Lung (tissue), 12 donors: ENCODE data around the gene SLC2A11. TPM values are rescaled to one million over a fixed set of nuclear protein-coding genes. Genes with fewer than 3 reads are reported as not detected.

Experiments
- ATAC-seq: fragments of 200-7000 bp; cut with Tn5 transposase; one replicate; pipeline ENCODE4 v1.9.1; 2020; ENCODE audit warnings: moderate number of reproducible peaks; ENCODE audit not compliant: insufficient read depth, low FRiP score
- DNase-seq, 3 donors: peaks; one replicate each; pipeline ENCODE4 v3.0.0-alpha.2; 2013 to 2017
- H3K27ac ChIP-seq, 2 donors: one replicate each; pipeline ENCODE4 v1.5.1; 2013; ENCODE audit warnings: mild to moderate bottlenecking in 2 of 2, moderate library complexity in 2 of 2, control low read depth in 1 of 2, inconsistent platforms in 1 of 2, low read depth in 1 of 2, low read length in 1 of 2
- H3K27me3 ChIP-seq, 3 donors: one replicate each; pipeline ENCODE4 v1.5.1; 2013; ENCODE audit warnings: low read length in 2 of 3; ENCODE audit not compliant: control insufficient read depth in 3 of 3, insufficient read depth in 3 of 3
- H3K36me3 ChIP-seq, 4 donors: one replicate each; pipeline ENCODE4 v1.5.1; 2013; ENCODE audit warnings: low read length in 4 of 4, mild to moderate bottlenecking in 1 of 4, moderate library complexity in 1 of 4; ENCODE audit not compliant: control insufficient read depth in 4 of 4, insufficient read depth in 4 of 4
- H3K4me1 ChIP-seq, 5 donors: one replicate each; pipeline ENCODE4 v1.5.1; 2013; ENCODE audit warnings: low read length in 5 of 5, mild to moderate bottlenecking in 2 of 5, moderate library complexity in 1 of 5; ENCODE audit not compliant: control insufficient read depth in 5 of 5, insufficient read depth in 5 of 5
- H3K4me3 ChIP-seq: one replicate; pipeline ENCODE4 v1.5.1; 2013; ENCODE audit warnings: mild to moderate bottlenecking, control low read depth, moderate library complexity
- H3K9ac ChIP-seq, 2 donors: one replicate each; pipeline ENCODE4 v1.5.1; 2013; ENCODE audit warnings: low read length in 2 of 2, control low read depth in 1 of 2; ENCODE audit not compliant: insufficient read depth in 1 of 2
- H3K9me3 ChIP-seq, 4 donors: one replicate each; pipeline ENCODE4 v1.5.1; 2013; ENCODE audit warnings: low read length in 3 of 4, mild to moderate bottlenecking in 1 of 4, moderate library complexity in 1 of 4; ENCODE audit not compliant: control insufficient read depth in 4 of 4, insufficient read depth in 3 of 4
- CTCF ChIP-seq: IDR thresholded peaks from 2 replicates; pipeline ENCODE4 v1.5.1; 2012; ENCODE audit warnings: mild to moderate bottlenecking; ENCODE audit errors: control extremely low read depth, extremely low read depth
- WGBS, 2 donors: extraction: QIAGEN DNeasy Blood & Tissue Kit; methylation state at CpG; one replicate each; pipeline ENCODE4 v1.1.7; 2013; 5-methylcytosine and 5-hydroxymethylcytosine counted together
- polyA plus RNA-seq, 2 donors: library from polyadenylated mRNA; stranded (reverse); fragments of 200-250 nt; gene quantifications; one replicate each; pipeline ENCODE4 v1.2.1, GENCODE V29; 2013
- total RNA-seq, 2 donors: library from RNA; depleted of rRNA in 1 of 2; stranded (reverse); fragments of >200 nt in 1 of 2; gene quantifications; one replicate each; pipeline ENCODE4 v1.2.1, GENCODE V29; 2014 to 2021
- donor health status: control.
- donor health status: control.
- donor health status: Bipolar disorder and iron deficiency.
- donor health status: healthy.
- donor health status: DM: yes; HTN: yes; CAD: no.

Gene SLC2A11
- total and polyA plus RNA-seq, 4 donors, result 3.9 to 14.1 (median 10.3) TPM

GRCh38 chr22:23910496-23911190 lies 53.0 kb downstream of the SLC2A11 start:
- no peak for ATAC-seq
- no peak for TF ChIP-seq CTCF
- no peak overlapping the region for H3K27ac ChIP-seq

GRCh38 chr22:23911318-23911980 lies 53.8 kb downstream of the SLC2A11 start:
- Histone ChIP-seq H3K27me3 (no peaks in the 10 kb centered on the region), H3K9ac (no peak overlapping the region), H3K36me3 (no peaks in the 10 kb centered on the region), H3K27ac (no peak overlapping the region), H3K4me1 (peaks cover 0 to 26% (median 4%) of the 10 kb centered on the region in 5 donors), H3K4me3 (no peak overlapping the region), H3K9me3 (no peaks in the 10 kb centered on the region)
- ATAC-seq (no peak), DNase-seq (no peak)
- no peak for TF ChIP-seq CTCF
- 89 to 94% methylated on average over 12 of the region's 12 CpGs for WGBS, 2 donors

More at GRCh38 chr22:23910496-23911190, 53.0 kb downstream of the SLC2A11 start:
- Histone ChIP-seq H3K9ac (no peak overlapping the region), H3K36me3 (no peaks in the 10 kb centered on the region), H3K27me3 (no peaks in the 10 kb centered on the region), H3K4me1 (peaks cover 0 to 27% (median 4%) of the 10 kb centered on the region in 5 donors), H3K4me3 (no peak overlapping the region), H3K9me3 (no peaks in the 10 kb centered on the region)
- DNase-seq, result no peak
- 90 to 95% methylated on average over 3 of the region's 3 CpGs for WGBS, 2 donors

DNA sequence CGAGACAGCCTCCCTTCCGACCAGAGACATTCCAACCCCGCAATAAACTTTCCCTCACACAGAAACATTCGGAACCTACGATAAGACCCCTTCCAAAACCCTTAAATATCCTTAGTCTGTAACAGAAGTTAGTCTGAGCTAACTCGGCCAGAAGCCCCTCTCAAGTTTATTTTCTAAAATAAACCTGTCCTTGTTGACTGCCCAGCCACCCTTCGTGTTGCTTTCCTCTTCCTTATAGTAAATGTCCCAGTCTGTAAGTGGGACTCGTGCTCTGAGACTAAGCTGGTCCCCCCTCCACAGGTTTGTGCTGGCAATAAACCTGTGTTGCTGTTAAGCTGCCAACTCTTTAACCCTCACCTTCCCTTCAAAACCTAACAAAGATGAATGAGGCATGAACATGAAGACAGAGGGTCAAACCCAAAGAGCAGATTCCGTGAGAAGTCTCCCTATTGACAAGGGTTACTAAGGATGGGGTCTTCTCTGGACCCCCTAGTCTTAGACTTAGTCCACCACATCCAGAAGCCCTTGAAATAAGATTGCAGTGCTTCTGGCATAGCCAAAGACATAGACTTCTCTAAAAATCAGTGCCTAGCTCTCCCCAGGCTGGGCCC lies 54.7 kb downstream of the SLC2A11 start:
- Histone ChIP-seq H3K36me3 (no peaks in the 10 kb centered on the region), H3K9ac (peak overlapping the region in 1 of 2 donors; percentile 96), H3K4me3 (no peak overlapping the region), H3K27me3 (no peaks in the 10 kb centered on the region), H3K9me3 (no peaks in the 10 kb centered on the region), H3K27ac (no peak overlapping the region), H3K4me1 (peaks cover 0 to 26% (median 4%) of the 10 kb centered on the region in 5 donors)
- 91 to 93% methylated on average over 9 of the region's 9 CpGs for WGBS, 2 donors
- no peak for TF ChIP-seq CTCF
- DNase-seq, result no peak
- ATAC-seq, result no peak
